Fibroblast of mammary gland (primary cell): Measurements from ENCODE around the gene BPTF.
"Not testable (repeated sequence)": the region's sequence is repeated elsewhere in the genome, so short reads cannot be mapped to it uniquely, and the experiment has no call there.

Experiments
- DNase-seq: peaks from one replicate; pipeline ENCODE4 v3.0.0-alpha.2; 2010; ENCODE audit warnings: low read depth
- H3K4me3 ChIP-seq: 2 replicates; pipeline ENCODE4 v1.5.1; 2011; ENCODE audit warnings: low read depth, mild to moderate bottlenecking, low read length, moderate library complexity; ENCODE audit not compliant: control insufficient read depth
- TF ChIP-seq, protein P1 (sequence below): conservative IDR thresholded peaks from 2 replicates; pipeline ENCODE4 v1.5.1; 2011; ENCODE audit warnings: low read depth, low read length, inconsistent platforms; ENCODE audit not compliant: control insufficient read depth, insufficient read depth

BPTF gene

DNA sequence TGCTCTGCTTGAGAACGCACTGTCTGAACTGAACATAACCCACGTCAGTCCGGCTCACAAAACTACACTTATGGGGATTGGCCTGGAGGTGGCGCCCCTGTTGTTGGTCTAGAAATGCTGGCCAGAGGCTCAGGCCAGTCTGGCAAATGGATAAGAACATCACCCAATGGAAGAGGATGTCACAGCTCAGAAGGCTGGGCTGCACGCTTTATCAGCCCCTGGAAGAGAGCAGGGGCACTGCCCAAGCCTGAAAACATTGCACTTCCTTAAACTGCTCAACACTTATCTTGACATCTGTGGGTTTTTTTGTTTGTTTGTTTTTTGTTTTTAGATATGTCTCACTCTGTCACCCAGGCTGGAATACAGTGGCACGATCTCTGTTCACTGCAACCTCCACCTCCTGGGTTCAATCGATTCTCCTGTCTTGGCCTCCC is 24.8 kb upstream of the BPTF start:
- peak; percentile 78 for DNase-seq
- TF ChIP-seq, protein P1, sequence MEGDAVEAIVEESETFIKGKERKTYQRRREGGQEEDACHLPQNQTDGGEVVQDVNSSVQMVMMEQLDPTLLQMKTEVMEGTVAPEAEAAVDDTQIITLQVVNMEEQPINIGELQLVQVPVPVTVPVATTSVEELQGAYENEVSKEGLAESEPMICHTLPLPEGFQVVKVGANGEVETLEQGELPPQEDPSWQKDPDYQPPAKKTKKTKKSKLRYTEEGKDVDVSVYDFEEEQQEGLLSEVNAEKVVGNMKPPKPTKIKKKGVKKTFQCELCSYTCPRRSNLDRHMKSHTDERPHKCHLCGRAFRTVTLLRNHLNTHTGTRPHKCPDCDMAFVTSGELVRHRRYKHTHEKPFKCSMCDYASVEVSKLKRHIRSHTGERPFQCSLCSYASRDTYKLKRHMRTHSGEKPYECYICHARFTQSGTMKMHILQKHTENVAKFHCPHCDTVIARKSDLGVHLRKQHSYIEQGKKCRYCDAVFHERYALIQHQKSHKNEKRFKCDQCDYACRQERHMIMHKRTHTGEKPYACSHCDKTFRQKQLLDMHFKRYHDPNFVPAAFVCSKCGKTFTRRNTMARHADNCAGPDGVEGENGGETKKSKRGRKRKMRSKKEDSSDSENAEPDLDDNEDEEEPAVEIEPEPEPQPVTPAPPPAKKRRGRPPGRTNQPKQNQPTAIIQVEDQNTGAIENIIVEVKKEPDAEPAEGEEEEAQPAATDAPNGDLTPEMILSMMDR, result peak; percentile 83
- no peak overlapping the region for H3K4me3 ChIP-seq

DNA sequence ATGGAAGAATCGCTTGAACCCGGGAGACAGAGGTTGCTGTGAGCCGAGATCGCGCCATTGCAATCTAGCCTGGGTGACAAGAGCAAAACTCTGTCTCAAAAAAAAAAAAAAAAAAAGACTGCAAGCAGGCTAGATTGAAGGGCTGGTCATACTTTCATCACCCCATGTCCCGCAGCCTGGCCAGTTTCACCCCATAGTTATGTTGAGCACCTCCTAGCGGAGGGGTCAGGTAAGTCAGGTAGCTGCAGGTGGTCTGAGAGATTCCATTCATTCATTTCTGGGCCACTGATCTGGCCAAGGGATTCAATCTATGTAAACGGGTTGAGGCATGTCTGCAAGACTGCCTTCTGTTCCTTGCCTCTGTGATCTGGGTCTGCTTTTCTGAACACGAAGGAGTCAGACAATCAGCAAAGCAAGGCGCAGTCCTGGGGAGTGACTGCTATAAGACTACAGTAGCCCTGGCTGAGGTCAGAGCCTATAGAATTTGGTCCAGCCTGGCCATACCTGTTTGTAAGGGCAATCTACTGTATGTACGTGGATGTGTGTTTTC is 23.6 kb upstream of the BPTF start:
- TF ChIP-seq, protein P1, result no peak
- H3K4me3 ChIP-seq, result no peak overlapping the region
- no peak for DNase-seq

DNA sequence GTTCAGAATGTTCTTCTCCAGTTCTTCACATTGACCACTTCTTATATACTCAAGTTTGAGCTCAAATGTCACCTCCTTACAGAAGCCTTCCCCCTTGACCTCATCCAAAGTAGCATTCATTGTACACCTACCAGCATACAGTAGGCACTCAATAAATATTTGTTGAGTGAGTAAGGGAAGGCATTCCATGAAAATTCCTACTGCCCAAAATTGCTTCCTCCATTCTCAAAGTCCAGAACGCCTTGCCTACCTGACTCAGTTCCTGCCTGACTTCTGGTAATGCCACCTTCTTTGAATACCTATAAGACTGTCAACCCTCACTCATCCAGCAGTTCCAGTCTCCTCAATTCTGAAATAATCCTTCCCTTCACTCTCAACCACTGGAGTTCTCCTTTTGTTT is 14.8 kb upstream of the BPTF start:
- no peak for DNase-seq
- TF ChIP-seq, protein P1, result no peak
- no peak overlapping the region for H3K4me3 ChIP-seq

DNA sequence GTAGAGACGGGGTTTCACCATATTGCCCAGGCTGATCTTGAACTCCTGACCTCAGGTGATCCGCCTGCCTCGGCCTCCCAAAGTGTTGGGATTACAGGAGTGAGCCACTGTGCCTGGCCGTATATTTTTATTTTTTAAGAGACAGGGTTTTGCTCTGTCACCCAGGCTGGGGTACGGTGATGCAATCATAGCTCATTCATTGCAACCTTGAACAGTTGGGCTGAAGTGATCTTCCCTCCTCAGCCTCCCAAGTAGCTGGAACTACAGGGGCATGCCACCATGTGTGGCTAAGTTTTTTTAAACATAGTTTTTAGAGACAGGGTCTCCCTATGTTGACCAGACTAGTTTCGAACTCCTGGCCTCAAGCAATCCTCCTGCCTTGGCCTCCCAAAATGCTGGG is 12.9 kb upstream of the BPTF start:
- DNase-seq, H3K4me3 ChIP-seq: not testable (repeated sequence)

DNA sequence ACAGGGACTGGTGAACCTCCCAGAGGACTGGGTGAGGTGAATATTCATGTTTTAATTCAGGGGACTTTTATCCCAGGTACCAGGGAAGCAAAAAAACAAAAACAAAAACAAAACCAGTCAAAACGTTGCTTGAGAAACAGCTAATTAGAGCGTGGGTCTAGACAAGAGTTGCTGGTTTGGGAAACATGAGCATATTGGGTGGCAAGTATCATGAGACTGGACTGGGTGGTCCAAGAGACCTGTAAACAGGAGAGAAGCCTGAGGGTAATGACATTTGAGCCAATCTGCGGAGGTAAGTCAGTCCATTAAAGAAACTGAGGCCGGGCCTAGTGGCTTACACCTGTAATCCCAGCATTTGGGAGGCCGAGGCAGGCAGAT is 11.5 kb upstream of the BPTF start:
- H3K4me3 ChIP-seq, result no peak overlapping the region
- DNase-seq, result no peak
- TF ChIP-seq, protein P1, result no peak

DNA sequence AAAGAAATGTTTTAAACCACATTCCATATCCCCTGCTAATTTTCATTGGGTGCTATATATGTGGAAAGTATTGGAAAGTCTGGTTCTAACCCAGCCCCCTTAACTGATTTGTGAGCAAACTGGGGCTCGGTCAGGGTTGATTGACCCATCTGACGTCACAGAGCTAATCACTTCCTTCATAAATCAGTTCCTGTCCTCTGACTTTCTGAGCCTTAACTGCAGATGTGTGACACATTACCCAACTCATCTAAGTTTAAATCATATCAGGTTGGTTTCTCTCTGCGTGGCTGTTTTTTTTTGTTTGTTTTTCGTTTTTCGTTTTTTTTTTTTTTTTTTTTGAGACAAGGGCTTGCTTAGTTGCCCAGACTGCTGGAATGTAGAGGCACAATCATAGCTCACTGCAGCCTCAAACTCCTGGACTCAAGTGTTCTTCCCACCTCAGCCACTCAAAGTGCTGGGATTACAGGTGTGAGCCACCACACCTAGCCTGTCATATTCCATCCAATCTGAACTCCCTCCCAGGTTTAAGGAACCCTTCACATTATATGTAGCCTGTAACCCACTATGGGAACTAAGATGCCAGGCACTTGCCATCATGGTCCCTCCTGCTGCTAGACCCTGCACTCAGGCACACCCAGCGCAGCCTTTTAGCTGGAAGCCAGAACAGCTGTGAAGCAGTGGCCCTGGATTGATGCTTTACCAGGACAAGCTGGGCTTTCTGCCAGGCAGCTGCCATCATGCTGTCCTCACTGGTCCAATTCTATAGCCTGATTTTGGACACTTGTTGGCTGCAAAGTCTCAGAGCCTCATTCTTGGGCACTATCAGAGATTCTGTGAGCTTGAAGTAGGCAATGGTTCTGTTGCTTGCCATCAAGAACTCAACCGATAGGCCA is 6.9 kb upstream of the BPTF start:
- TF ChIP-seq, protein P1, result no peak
- H3K4me3 ChIP-seq, result no peak overlapping the region
- DNase-seq, result peak; percentile 41

DNA sequence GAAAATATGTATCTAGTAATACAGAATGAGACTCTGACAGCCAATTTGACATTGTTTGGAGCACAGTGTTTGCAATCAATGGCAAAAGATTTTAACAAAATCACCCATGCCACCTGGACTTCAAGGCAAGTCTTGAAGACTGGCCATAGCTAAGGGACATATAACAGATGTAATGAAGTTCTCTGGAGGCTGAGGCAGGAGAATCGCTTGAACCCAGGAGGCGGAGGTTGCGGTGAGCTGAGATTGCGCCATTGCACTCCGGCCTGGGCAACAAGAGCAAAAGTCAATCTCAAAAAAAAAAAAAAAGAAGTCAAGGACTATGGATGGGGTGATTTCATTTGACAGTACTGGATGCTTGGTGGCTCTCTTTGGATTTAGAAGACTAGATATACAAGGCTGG is 5.6 kb upstream of the BPTF start:
- H3K4me3 ChIP-seq, result no peak overlapping the region
- TF ChIP-seq, protein P1, result no peak
- DNase-seq, result no peak
